C1 segment of cervical spinal cord (tissue), 14 donors: ENCODE measurements around the gene G3BP2.
"Not testable (repeated sequence)": the region's sequence is repeated elsewhere in the genome, so short reads cannot be mapped to it uniquely, and the experiment has no call there.

Experiments
- DNase-seq, 14 donors: peaks; one replicate each; lab custom pipeline; 2025; lab: John Stamatoyannopoulos, UW

G3BP2 gene

GRCh38 chr4:75673027-75673958 lies at the start of gene G3BP2:
G3BP2 (minus strand) TSS chr4:75673411; CDS start chr4:75662025, 11,386 bp downstream.
- DNase-seq: peak; percentile 84 to 99 (median 97)

- DNase-seq: no peak
Measured at GRCh38 chr4:75722417-75722816, 49.2 kb upstream of the G3BP2 start.

- DNase-seq: no peak
Measured at GRCh38 chr4:75718529-75718928, 45.3 kb upstream of the G3BP2 start.

DNA sequence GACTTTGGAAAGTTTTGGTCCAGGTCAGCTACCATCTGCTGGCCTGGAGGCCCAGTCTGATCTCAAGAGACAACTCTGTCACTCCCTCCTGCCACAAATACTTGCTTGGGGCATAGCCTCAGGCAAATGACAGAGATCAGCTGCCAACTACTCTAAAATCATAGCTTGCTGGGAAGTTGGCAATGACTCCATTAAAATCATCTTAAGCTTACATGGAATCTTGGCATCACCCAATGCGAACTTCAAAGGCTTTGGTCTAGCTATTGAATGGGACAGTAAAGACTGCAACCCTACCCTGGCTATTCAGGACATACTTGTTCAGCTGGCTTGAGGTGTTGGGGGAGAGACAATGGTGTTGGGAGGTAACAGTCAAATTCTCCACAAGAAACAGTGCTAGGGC lies 44.2 kb upstream of the G3BP2 start:
- no peak for DNase-seq

- not testable (repeated sequence) for DNase-seq
Measured at GRCh38 chr4:75716054-75716453, 42.8 kb upstream of the G3BP2 start.

- peak in 3 of 14 donors; percentile 5 to 29 (median 9) for DNase-seq
Measured at GRCh38 chr4:75715105-75715799, 42.0 kb upstream of the G3BP2 start.

- no peak for DNase-seq
Measured at GRCh38 chr4:75714704-75715103, 41.5 kb upstream of the G3BP2 start.

DNA sequence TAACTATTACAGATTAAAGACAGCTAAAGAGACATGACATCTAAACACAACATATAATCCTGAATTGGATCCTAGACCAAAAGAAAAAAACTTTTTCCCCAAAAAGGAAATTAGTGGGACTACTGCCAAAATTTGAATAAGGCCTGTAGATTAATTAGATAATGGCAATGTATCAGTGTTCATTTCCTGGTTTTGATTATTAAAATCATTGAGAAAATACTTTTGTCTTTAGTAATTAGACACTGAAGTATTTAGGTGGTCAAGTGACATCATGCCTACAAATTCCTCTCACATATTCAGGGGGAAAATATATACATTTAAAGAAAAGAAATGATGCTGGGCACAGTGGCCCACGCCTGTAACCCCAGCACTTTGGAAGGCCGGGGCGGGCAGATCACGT lies 40.8 kb upstream of the G3BP2 start:
- DNase-seq: no peak

DNA sequence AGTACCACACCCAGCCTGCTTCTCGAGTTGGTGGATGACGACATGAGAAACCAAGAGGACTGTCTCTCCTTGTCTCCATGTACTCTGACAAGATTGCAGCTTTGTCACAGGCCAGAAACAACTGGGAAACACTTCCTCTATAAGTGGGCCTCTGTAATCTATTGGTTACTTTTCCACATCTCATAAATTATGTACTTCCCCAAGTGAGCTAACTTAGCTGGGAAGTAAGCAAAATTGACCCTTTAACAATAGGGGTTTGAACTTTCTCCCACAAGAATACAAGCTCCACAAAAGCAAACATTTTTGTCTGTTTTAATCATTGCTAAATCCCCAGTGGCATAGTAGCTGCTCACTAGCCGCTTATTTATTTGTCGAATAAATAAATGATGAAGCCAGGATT lies 37.0 kb upstream of the G3BP2 start:
- DNase-seq: no peak

DNA sequence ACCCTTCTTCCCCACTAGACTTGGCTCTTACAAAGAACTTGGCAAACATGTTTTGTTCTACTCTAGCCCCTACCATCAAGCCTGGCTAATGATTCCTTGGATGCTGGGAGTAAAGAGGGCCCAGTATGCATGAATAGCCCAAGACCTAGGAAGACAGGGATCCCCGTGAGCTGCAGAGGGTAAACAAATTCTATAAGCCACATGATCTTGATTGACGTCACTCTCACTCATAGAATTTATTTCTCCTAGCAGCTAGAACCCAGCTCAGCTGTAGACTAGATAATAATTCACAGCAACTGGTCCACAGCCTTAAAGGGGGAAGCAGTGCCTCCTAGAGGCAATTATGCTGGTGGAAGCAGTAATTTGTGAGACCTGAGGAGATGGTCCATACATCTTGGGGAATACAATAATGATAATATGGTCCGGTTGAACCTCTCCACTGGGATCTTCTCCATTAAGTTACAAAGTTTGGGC lies 35.0 kb upstream of the G3BP2 start:
- no peak for DNase-seq

GRCh38 chr4:75705198-75705977 lies 32.2 kb upstream of the G3BP2 start:
- DNase-seq: no peak

- DNase-seq: no peak
Measured at GRCh38 chr4:75702919-75703411, 29.8 kb upstream of the G3BP2 start.

DNA sequence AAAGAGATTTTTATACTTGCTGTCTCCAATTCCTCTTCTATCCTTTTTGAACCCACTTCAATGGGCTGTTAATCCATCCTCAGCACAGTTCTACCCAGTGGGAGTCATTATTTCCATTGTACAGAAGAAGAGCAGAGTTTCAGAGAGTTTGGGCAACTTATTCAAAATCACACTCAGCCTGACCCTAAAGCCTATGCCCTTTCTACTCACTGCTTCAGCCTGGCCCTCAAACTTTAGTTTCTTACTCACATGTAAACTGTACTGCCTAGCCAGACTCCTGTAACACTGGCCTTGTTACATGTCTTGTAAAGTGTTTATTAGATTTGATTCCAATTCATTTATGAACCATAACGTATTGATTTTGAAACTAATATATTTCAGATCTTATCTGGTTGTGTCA lies 26.1 kb upstream of the G3BP2 start:
- no peak for DNase-seq

- DNase-seq: no peak
Measured at GRCh38 chr4:75698963-75699228, 25.7 kb upstream of the G3BP2 start.

GRCh38 chr4:75698162-75698962 lies 25.2 kb upstream of the G3BP2 start:
- peak in 3 of 14 donors; percentile 1 to 22 (median 9) for DNase-seq

GRCh38 chr4:75696581-75696980 lies 23.4 kb upstream of the G3BP2 start:
- no peak for DNase-seq

- no peak for DNase-seq
Measured at GRCh38 chr4:75696071-75696470, 22.9 kb upstream of the G3BP2 start.

DNA sequence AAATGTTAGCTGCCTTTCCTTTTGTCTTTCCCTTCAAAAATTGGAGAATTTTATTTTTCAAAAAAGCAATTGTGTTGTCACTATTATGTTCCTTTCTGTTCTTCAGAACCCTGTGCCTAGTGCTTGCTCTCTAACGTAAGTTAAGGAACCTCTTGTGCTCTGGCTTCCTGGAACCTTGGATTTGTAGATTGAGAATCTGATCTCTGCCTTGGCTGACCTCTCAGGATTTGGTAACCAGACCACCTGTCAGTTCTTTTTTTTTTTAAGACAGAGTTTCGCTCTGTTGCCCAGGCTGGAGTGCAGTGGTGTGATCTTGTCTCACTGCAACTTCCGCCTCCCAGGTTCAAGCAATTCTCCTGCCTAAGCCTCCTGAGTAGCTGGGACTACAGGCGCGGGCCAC lies 18.9 kb upstream of the G3BP2 start:
- DNase-seq: not testable (repeated sequence)

GRCh38 chr4:75687125-75687524 lies 13.9 kb upstream of the G3BP2 start:
- DNase-seq: not testable (repeated sequence)

DNA sequence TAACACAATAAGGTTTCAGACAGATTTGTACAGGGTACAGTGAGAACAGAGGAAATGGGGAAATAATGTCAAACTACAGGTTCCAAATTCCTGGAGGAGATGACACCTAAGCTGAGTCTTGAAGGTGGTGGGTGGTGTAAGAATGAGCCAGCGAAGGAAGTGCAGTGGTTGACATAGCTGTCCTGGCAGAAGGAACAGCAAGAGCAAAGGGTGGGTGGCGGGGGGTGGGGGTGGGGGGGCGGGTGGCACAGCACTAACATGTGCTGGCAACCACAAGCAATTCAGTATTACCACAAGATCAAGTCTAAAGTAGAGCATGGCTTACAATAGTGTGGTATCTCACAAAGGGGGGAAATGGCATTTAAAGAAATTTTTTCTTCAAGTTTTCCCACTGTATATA lies 13.1 kb upstream of the G3BP2 start:
- no peak for DNase-seq

GRCh38 chr4:75685546-75686189 lies 12.5 kb upstream of the G3BP2 start:
- DNase-seq: no peak
